ENCODE results near the gene SH3PXD2B. TPM values are rescaled to one million over a fixed set of nuclear protein-coding genes. Genes with fewer than 3 reads are reported as not detected.
"Not testable (repeated sequence)": the region's sequence is repeated elsewhere in the genome, so short reads cannot be mapped to it uniquely, and the experiment has no call there.

The SH3PXD2B gene
- total RNA-seq, 4 donors from 2014 or later, result 13.7 to 27.1 (median 21.1) TPM

DNA sequence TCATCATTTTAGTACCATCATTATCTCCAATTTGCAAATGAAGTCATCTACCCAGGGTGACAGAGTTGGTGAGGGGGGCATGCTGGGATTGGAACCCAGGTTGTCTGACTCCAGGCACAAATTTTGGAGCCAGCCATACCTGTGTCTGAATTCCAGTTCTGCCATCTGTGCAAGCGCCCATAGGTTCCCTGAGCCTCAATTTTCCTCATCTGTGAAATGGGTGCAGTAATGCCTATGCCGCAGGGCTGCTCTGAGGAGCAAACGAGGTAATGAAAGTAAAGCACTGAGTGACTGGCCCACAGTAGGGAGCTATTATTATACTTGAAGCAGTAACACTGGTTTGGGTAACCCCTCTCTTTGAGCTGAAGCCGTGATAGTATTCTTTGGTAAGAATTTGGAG, 49.6 kb downstream of the SH3PXD2B start:
- Histone ChIP-seq H3K4me1 (peaks cover 14 to 20% of the 10 kb centered on the region in 2 donors), H3K27ac (peak overlapping the region in 1 of 3 donors; percentile 83), H3K9me3 (no peaks in the 10 kb centered on the region), H3K27me3 (no peaks in the 10 kb centered on the region), H3K4me3 (replicated peaks in 1 of 3) (no peak overlapping the region), H3K36me3 (peaks cover 0 to 4% of the 10 kb centered on the region in 2 donors)
- intact Hi-C loops (cut with DNase I), result no loop called here
- WGBS, 2 donors, result 98 to 100% methylated on average over 4 of the region's 4 CpGs
- TF ChIP-seq, protein P1, sequence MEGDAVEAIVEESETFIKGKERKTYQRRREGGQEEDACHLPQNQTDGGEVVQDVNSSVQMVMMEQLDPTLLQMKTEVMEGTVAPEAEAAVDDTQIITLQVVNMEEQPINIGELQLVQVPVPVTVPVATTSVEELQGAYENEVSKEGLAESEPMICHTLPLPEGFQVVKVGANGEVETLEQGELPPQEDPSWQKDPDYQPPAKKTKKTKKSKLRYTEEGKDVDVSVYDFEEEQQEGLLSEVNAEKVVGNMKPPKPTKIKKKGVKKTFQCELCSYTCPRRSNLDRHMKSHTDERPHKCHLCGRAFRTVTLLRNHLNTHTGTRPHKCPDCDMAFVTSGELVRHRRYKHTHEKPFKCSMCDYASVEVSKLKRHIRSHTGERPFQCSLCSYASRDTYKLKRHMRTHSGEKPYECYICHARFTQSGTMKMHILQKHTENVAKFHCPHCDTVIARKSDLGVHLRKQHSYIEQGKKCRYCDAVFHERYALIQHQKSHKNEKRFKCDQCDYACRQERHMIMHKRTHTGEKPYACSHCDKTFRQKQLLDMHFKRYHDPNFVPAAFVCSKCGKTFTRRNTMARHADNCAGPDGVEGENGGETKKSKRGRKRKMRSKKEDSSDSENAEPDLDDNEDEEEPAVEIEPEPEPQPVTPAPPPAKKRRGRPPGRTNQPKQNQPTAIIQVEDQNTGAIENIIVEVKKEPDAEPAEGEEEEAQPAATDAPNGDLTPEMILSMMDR (IDR thresholded peaks at IDR 0.05), result no peak
- TF ChIP-seq POLR2A (IDR thresholded peaks at IDR 0.05), result no peak
- DNase-seq, result no peak

DNA sequence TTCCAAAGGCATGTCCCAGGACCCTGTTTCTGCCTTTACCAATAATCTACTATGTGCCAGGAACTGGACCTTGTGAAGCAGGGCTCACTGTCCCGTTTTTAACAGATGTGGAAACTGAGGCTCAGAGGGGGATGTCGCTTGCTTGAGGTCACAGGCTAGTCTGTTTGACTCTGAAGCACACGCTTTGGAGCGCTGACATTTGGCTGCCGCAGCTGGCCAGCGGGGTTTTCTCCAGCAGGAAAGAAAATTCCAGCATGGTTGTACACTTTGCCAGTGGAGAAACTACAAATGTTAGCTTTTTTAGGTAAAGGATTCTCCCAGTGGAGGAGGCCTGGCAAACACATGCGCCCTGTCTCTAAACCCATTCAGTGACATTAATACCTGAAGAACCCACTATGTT, 50.5 kb downstream of the SH3PXD2B start:
- Histone ChIP-seq H3K36me3 (peaks cover 0 to 4% of the 10 kb centered on the region in 2 donors), H3K4me3 (replicated peaks in 1 of 3) (no peak overlapping the region), H3K9me3 (no peaks in the 10 kb centered on the region), H3K27ac (peak overlapping the region; percentile 67 to 90 (median 83)), H3K4me1 (peaks cover 14 to 20% of the 10 kb centered on the region in 2 donors), H3K27me3 (no peaks in the 10 kb centered on the region)
- intact Hi-C loops (cut with DNase I), result no loop called here
- TF ChIP-seq, protein P1 (IDR thresholded peaks at IDR 0.05), result no peak
- no peak for DNase-seq
- WGBS, 2 donors, result 76 to 88% methylated on average over 7 of the region's 7 CpGs

DNA sequence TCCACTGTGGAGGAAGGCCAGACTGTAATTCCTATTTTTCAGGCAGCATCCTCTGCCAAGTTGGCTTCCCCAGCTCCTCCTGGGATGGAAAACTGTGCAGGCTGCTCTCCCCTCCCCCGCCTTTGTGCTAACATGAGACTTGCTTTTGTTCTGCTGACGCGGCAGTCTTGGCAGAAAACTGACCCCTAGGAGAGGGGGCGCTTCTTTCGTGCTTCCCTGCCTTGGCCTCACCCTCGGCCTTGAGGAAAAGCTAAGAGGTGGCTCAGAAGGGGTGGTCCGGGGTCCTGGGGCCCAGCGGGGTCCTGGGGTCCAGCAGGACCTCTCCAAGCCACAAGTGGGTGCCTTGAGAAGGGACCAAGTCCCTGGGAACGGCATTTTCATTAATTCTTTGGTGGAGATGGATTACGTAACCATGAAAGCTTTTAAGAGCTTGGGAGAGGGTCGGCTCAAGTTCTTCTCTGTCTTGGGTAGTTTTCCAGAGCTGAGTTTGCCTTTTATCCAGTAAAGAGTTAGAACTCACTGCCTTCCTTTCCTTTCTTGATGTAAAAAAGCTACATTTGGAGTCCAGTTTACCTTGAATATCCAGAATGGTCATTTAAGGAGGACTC, 51.0 kb downstream of the SH3PXD2B start:
- peak; percentile 85 to 89 for DNase-seq
- TF ChIP-seq, protein P1 (IDR thresholded peaks at IDR 0.05), result no peak
- TF ChIP-seq POLR2A (IDR thresholded peaks at IDR 0.05), result no peak

DNA sequence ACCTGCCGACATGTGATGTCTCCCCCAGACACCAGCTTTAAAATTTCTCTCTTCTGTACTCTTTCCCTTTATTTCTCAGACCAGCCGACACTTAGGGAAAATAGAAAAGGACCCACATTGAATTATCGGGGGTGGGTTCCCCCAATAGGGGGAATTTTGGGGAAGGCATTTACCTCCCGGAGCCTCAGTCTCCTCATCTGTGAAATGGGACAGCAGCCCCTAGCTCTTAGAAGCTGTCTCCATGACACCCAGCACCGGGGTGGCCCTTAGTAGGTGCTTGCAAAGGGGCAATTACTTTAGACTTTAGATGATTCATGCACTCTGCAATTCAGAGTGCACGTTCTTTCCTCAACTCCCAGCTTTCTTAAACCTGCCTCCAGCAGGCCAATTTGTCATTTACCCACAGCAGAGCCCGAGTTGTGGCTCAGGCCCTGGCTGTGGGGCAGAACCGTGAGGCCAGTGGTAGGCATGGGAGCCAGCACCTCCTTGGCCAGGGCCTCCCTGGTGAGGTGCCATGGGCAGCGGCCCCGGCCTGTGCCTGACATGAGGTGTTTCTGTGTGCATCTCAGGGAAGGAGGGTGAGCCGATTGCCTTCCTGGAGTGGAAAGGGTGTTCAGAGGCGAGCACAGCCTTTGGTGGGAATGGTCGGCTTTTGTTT, 51.7 kb downstream of the SH3PXD2B start:
- no peaks in the 10 kb centered on the region for H3K27me3 ChIP-seq
- peaks cover 14 to 20% of the 10 kb centered on the region in 2 donors for H3K4me1 ChIP-seq
- H3K36me3 ChIP-seq, result peaks cover 0 to 4% of the 10 kb centered on the region in 2 donors
- peak overlapping the region; percentile 67 to 90 (median 83) for H3K27ac ChIP-seq
- no peak for DNase-seq
- no peak overlapping the region for H3K4me3 ChIP-seq (replicated peaks in 1 of 3)
- TF ChIP-seq, protein P1 (IDR thresholded peaks at IDR 0.05), result no peak
- no peak for TF ChIP-seq POLR2A (IDR thresholded peaks at IDR 0.05)
- no peaks in the 10 kb centered on the region for H3K9me3 ChIP-seq
- WGBS, 2 donors, result 59 to 66% methylated on average over 9 to 13 of the region's 13 CpGs
- intact Hi-C loops (cut with DNase I), result no loop called here

More for the DNA sequence above, 51.0 kb downstream of the SH3PXD2B start:
- Histone ChIP-seq H3K4me1 (peaks cover 14 to 20% of the 10 kb centered on the region in 2 donors), H3K9me3 (no peaks in the 10 kb centered on the region), H3K27ac (peak overlapping the region; percentile 67 to 90 (median 83)), H3K27me3 (no peaks in the 10 kb centered on the region), H3K4me3 (replicated peaks in 1 of 3) (no peak overlapping the region), H3K36me3 (peaks cover 0 to 4% of the 10 kb centered on the region in 2 donors)
- intact Hi-C loops (cut with DNase I), result no loop called here
- 13 to 22% methylated on average over 9 to 11 of the region's 11 CpGs for WGBS, 2 donors

DNA sequence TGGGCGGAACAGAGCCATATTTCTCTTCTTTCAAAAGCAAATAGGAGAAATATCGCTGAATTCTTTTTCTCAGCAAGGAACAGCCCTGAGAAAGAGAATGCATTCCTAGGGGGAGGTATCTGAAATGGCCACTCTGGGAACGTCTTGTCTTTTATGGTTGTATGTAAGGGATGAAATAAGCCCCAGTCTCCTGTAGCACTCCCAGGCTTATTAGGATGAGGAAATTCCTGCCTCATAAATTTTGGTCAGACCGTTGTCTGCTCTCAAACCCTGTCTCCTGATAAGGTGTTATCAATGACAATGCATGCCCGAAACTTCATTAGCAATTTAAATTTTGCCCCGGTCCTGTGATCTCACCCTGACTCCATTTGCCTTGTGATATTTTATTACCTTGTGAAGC, 52.3 kb downstream of the SH3PXD2B start:
- H3K4me1 ChIP-seq, result peaks cover 14 to 15% of the 10 kb centered on the region in 2 donors
- H3K27ac ChIP-seq; DNase-seq; H3K36me3 ChIP-seq; H3K27me3 ChIP-seq; H3K9me3 ChIP-seq; intact Hi-C loops (cut with DNase I); H3K4me3 ChIP-seq (replicated peaks in 1 of 3): not testable (repeated sequence)
- WGBS, 2 donors, result 93 to 95% methylated on average over 6 of the region's 6 CpGs

Data from thyroid gland (tissue), 4 donors.